NCI-H748 treated with DMSO at 0.1 percent for 48 hours (cell line): Measurements from ENCODE around the gene SOX8.

Source experiments
- DNase-seq: peaks from one replicate; lab custom pipeline; 2025; lab: John Stamatoyannopoulos, UW

SOX8 gene

DNA sequence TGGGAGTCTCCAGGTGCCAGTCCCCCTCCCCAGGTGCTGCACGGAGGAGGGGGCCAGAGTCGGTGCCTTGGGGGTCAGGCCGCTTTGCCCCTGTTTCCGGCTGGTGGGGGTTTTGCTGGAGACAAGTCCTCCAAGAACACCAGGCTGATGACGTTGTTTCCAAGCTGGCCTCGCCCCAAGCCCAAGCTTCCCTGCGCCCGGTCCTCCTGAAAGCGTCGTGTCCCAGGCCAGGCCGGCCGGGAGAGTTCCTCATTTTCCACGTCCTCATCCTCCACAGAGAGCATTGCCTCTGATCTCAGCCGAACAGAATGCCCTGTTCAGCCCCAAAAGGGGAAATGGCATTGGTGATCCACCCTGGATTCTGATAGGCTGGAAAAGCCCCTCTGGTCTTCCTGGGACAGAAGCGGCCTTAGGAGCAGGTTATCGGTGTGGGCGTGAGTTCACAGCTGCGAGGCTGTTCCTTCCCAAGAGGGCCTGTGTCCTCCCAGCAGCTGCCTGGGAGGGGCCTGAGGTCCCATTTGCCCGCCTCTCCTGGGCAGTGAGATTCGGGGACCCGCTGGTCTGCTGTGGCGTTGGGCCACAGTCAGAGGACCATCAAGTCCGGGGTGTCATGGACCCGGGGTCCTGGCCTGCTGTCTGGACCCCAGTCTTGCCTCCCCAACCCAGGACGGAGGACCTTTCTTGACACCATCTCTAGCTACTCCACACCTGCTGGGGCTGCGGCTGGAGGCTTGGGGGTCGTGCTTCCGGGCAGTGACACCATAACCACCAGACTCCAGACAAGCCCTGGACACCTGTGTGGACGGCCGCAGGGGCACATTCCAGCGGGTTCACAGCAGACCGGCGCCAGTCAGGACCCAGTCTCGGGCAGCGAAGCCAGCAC, 7.1 kb downstream of the SOX8 start:
- no peak for DNase-seq

DNA sequence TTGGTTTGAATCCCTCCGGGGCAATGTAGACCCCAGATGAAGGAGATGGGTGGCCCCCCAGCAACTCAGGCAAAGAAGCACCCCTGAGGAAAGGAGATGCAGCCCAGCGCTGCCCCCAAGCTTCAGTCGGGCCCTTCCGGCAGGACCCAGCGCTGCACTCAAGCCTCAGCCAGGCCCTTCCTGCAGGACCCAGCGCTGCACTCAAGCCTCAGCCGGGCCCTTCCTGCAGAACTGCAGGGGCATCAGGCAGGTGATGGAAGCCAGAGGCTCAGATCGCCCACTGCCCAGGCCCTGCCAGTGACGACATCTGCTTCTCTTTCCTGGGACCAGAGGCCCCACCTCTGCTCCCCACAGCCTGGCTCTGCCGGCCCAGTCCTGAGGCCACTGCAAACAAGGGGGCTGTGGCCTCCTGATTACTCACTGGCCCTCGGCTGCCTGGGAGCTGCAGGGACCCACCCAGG, 7.8 kb downstream of the SOX8 start:
- DNase-seq = no peak

- no peak for DNase-seq
Measured at GRCh38 chr16:990516-991291, 9.1 kb downstream of the SOX8 start.

DNA sequence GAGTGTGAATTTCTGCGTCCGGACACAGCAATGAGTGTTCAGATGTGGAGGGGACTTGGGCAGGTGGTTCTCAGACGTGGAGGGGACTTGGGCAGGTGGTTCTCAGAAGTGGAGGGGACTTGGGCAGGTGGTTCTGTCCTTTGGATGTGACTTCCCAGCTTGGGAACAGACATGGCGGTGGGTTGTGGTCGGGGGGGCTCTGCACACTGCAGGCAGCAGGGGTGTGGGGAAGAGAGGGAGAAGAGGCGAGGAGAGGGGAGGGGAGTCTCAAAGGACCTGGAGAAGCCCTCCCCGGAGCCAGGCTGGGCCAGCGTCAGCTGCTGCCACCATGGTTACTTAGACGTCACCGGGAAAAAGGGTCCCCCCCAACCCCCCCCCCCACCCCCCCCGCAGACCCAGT, 9.8 kb downstream of the SOX8 start:
- no peak for DNase-seq

GRCh38 chr16:991773-992172, 10.2 kb downstream of the SOX8 start:
- no peak for DNase-seq

DNA sequence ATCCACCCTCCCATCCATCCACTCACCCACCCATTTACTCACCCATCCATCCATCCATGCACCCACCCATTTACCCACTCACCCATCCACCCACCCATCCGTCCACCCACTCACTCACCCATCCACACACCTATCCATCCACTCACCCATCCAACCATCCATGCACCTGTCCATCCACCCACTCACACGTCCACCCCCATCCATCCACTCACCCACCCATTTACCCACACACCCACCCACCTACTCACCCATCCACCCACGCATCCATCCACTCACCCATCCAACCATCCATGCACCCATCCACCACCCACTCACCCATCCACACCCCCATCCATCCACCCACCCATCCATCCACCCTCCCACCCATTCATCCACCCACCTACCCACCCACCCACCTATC, 12.2 kb downstream of the SOX8 start:
- DNase-seq = no peak

DNA sequence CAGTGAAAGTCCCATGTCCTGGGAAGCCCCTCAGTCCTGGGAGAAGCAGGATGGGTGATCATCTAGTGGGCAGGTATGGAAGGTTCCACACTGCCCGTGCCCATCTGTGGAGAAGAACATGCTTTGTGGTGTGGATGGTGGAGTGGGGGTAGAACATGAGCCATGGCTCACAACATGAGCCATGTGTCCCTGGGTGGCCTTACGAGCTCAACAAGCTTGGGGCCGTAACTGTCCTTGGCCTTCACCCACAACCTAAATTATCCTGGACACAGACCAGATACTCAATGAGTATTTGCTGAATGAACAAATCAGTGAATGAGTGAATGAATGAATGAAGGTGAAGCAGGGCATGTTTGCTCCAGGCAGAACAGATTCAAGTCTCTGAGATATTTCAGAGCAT, 13.5 kb downstream of the SOX8 start:
- no peak for DNase-seq

- no peak for DNase-seq
Measured at GRCh38 chr16:995783-996182, 14.2 kb downstream of the SOX8 start.

DNA sequence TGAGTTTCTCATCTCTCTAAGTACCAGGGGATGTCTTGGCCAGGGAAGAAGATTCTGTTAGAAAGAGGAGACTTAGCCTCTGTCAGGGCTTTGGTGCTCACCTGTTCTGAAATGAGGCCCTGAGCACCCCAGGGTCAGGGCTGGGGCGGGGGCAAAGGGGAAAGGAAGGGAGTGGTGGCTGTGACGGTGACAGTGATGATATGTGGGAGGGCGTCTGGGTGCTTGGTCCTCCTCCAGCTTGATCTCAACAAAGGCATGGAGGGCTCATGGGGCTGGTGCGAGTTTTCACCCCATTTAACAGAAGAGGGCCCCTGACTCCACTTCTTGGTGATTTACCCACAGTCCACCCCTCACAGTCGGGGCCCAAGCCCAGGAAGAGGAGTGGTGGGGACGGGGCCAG, 15.1 kb downstream of the SOX8 start:
- DNase-seq = no peak

DNA sequence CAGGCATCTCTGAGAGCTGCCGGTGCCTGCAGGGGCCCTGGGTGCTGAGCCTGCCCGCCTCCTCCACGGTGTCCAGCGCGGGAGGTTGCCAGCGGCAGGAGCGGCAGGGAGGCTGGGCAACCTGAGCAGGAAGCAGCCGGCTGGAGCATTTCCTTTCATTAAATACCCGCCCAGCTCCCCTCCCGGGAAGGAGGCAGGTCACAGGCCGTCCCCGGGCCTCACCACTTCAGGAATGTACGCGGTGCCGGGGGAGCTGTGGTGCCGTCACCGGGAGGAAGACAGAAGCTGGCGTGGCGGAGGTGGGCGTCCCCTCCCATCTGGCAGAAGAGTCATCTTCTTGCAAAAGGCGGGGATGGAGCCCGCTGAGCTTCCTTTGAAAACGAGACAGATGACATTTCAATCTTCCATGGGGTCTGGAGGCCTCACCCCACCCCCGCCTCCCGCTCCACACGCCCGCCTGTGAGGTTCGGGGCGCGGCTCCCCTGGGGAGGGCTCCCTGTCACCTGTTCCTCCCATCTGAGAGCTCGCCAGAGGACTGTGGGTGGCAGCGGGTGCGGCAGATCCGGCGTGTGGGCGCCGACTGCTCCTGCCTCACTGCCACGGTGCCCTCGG, 16.0 kb downstream of the SOX8 start:
- DNase-seq = no peak

DNA sequence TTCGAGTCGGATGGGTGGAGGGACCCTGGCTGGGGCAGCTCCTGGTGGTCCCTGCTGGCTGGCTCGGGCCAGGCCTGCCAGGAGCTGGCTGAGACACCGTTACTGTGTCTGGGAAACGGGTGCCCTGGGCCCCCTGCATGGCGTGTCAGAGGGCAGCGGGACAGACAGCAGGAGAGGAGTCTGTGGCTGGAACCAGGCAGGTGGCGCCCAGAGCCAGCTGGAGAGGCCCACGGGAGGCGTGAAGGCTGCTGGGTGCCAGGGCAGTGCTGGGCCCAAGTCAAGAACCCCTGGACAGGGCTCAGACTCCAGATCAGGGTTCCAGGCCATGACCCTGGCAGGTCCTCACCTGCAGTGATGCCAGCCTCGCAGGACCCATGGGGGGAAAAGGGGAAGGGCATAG, 16.6 kb downstream of the SOX8 start:
- DNase-seq = no peak

DNA sequence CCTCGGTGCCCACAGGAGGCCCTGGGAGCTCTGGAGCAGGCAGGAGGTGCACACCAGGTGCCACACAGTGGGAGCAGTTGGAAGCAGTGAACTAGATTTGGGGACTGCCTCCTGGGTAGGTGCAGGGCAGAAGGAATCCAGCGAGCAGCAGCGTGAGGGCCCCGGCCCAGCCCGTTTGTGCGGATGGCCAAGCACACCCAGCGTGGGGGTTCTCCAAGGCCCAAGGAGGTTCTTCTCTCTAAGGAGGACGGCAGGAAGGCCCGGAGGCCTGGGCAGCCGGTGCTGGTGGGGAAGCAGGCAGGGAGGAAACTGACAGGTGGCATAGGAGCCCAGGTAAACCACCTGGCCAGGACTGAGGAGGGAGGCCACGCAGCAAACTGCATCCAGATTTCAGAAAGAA, 17.0 kb downstream of the SOX8 start:
- DNase-seq = no peak

DNA sequence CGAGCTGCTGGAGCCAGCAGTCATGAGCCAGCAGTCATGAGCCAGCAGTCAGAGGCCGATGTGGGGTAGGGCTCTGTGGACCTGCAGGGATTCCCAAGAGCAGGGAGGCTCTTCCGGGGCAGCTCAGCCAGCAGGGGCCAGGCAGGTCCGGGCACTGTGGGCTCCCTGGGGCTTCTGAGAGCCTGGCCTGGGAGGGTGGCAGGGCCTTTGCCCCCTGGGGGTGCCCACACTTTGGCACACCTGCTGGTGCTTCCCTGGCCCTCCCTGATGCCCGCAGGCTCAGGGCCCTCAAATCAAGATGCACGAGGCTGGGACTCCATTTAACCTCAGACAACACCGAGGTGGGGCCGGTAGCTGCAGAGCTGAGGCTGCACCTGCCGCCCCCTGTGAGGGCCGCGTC, 18.1 kb downstream of the SOX8 start:
- DNase-seq = no peak

DNA sequence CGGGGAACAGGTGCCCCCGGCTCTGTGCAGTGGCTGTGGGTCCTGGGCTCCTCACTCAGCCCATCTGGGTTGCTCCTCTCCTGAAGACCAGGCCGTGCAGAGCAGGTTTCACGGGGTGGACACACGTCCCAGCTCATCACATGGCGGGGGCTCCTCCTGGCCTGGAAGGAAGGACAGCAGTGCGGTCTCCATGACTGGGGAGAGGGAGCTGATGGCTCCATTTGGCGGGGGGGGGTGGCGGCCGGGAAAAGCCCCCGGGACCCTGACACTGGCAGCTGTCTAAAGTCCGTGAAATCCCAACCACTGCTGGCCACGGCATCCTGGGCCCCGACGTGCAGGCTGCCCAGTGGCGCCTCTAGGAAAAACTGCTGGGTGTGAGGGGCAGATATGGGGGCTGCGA, 19.0 kb downstream of the SOX8 start:
- no peak for DNase-seq

DNA sequence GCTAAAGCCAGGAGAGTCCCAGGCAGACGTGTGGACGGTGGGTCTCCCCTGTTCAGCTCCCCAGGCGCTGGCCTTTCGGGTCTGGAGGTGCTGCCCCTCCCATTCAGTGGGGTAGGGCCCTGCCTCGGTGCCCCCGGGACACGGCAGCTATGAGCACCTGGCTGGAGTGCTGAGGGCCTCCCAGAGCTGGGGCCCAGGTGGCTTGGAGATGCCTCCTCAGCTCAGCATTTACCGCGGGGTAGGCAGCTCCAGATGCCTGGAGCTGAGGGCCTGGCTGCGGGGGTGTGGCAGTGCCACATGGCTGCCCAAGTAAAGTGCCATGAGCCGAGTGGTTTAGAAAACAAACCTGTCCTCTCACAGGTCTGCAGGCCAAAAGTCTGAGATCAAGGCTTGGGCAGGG, 19.5 kb downstream of the SOX8 start:
- DNase-seq = no peak

- DNase-seq = no peak
Measured at GRCh38 chr16:1002399-1003166, 21.0 kb downstream of the SOX8 start.

DNA sequence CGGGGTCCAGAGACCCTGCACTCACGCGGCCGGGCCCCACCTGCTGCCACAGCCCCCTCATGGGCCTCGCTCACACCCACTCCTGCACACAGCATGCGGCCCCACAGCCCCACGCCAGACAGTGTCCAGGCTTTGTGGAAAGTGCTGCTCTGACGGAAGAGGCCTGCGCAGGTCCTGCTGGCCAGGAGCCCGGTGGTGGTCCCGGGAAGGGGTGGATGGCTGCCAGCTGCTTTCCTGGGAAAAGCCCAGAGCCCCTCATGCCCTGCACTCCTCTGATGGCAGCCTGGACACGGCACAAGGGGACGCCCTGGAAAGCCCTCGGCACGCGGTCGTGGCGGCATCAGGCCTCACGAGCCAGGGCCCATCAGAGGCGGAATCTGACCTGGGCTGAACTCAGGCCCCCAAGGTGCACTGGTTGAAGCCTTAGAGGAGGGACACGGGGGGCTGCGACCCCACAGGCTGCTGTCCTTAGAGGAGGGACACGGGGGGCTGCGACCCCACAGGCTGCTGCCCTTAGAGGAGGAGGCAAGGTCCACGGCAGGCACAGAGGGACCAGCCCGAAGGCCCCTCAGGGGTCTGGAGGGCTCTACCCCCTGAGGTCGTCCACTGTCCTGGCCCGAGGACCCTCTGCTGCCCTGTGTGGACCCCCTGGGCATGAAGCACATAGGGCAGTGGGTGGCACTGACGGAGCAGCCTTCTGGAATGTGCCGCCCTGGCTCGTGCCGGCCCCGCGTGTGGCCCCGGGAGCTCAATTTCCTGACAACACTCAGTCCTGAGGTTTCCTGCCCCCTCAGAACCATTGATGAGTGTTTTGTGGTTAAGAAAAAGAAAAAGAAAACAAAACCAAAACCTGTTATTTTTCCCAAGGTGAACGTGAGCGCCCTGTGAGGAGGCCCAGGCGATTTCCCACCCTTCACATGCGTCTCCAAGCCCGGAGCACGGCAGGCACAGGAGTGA, 22.1 kb downstream of the SOX8 start:
- no peak for DNase-seq

- DNase-seq = no peak
Measured at GRCh38 chr16:1005286-1005685, 23.7 kb downstream of the SOX8 start.

GRCh38 chr16:1006781-1007180, 25.2 kb downstream of the SOX8 start:
- no peak for DNase-seq

DNA sequence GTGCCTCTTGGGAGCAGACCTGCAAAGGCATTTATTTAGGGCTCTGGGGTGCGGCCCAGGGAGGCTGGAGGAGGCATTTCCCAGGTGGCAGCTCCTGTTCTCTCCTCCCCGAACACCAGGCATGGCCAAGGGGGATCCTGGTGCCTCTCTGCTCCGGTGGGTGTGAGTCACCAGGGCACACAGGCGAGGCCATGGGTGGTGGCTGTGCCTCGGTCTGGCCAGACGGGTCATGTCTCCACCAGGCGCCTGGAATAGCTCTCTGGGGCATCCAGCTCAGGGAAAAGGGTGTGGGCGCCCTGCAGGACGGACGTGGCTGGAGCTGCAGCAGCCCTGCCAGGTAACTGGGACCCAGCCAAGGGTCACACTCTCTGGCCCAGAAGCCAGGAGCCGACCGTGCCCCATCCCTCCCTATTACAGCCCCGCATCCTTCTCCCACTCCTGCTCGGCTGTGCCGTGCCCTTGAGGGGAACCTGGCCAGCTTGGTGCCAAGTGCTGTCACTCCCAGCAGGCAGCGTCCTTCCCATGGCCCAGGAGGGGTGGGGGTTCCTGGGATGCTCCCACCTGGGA, 25.8 kb downstream of the SOX8 start:
- no peak for DNase-seq

- no peak for DNase-seq
Measured at GRCh38 chr16:1008085-1008484, 26.5 kb downstream of the SOX8 start.
